A673 (cell line): Measurements from ENCODE around the gene MYO5A. TPM values are rescaled to one million over a fixed set of nuclear protein-coding genes. Genes with fewer than 3 reads are reported as not detected.

Experiments
- BruUV-seq: library from RNA; stranded (reverse); fragments of 400-500 nt; replicated peaks from 2 replicates; lab custom pipeline; 2021; lab: Mats Ljungman, UMichigan
- CTCF ChIA-PET: fragments of 300-600 bp; sonication (Branson Sonifier 250); formaldehyde crosslinking; loops from one replicate; lab custom pipeline; 2022; ENCODE audit warnings: antibody characterized with exemption; lab: Charles Lee
- POLR2A ChIA-PET: fragments of 300-600 bp; sonication (Branson Sonifier 250); formaldehyde crosslinking; loops from one replicate; lab custom pipeline; 2022; ENCODE audit warnings: antibody characterized with exemption; ENCODE audit not compliant: low non-redundant PET; lab: Charles Lee
- DNase-seq: peaks from one replicate; pipeline ENCODE4 v3.0.0-alpha.2; 2015; ENCODE audit warnings: low spot score
- H3K27ac ChIP-seq: fragments of 200-600 bp; sonication (generic); 2 replicates; pipeline ENCODE4 v1.5.1; 2016; ENCODE audit warnings: mixed run types, low read depth, mild to moderate bottlenecking, mixed read lengths, antibody characterized with exemption, low read length; ENCODE audit not compliant: poor library complexity, severe bottlenecking
- H3K27me3 ChIP-seq: fragments of 200-600 bp; sonication (generic); replicated peaks from 2 replicates; pipeline ENCODE4 v1.6.1; 2017; ENCODE audit warnings: mixed run types, low read depth, mild to moderate bottlenecking, mixed read lengths, antibody characterized with exemption, low read length; ENCODE audit not compliant: insufficient read depth, poor library complexity
- H3K36me3 ChIP-seq: fragments of 200-600 bp; sonication (generic); 2 replicates; pipeline ENCODE4 v1.6.1; 2016; ENCODE audit warnings: mixed run types, mild to moderate bottlenecking, mixed read lengths, antibody characterized with exemption, low read length; ENCODE audit not compliant: insufficient read depth, poor library complexity, severe bottlenecking
- H3K4me1 ChIP-seq: fragments of 200-600 bp; sonication (generic); 2 replicates; pipeline ENCODE4 v1.6.1; 2017; ENCODE audit warnings: mixed run types, mild to moderate bottlenecking, mixed read lengths, antibody characterized with exemption, low read length; ENCODE audit not compliant: insufficient read depth, poor library complexity, severe bottlenecking
- H3K4me3 ChIP-seq: fragments of 200-600 bp; sonication (generic); 2 replicates; pipeline ENCODE4 v1.5.1; 2016; ENCODE audit warnings: low read depth, mixed run types, mild to moderate bottlenecking, mixed read lengths, low read length; ENCODE audit not compliant: poor library complexity, severe bottlenecking
- H3K9me3 ChIP-seq: fragments of 200-600 bp; sonication (generic); 2 replicates; pipeline ENCODE4 v1.6.1; 2016; ENCODE audit warnings: mixed run types, low read depth, mild to moderate bottlenecking, mixed read lengths, antibody characterized with exemption, low read length; ENCODE audit not compliant: poor library complexity, severe bottlenecking
- EZH2 ChIP-seq: fragments of 200-600 bp; sonication (generic); IDR thresholded peaks from 2 replicates; pipeline ENCODE4 v1.6.1; 2017; ENCODE audit warnings: borderline replicate concordance, low read depth, mild to moderate bottlenecking, mixed read lengths, antibody characterized with exemption, low read length; ENCODE audit not compliant: poor library complexity, severe bottlenecking
- intact Hi-C: fragments of 100-400 bp; cut with micrococcal nuclease; formaldehyde crosslinking; loops from one replicate; pipeline ENCODE4 v1.10.0; 2022; ENCODE audit not compliant: unreplicated experiment
- total RNA-seq: library from RNA; stranded (reverse); gene quantifications from 2 replicates; pipeline ENCODE4 v1.2.3, GENCODE V29; 2021
- TF ChIP-seq, protein P1 (sequence below): fragments of 300-800, 200-600 bp; sonication (generic); conservative IDR thresholded peaks from 2 replicates; pipeline ENCODE4 v1.5.1; 2017; ENCODE audit warnings: low read depth, mild to moderate bottlenecking, antibody characterized with exemption, low read length, moderate library complexity, mixed read lengths

The MYO5A gene
- total RNA-seq, 1 experiment from 2014 or later, result 16.8 TPM

DNA sequence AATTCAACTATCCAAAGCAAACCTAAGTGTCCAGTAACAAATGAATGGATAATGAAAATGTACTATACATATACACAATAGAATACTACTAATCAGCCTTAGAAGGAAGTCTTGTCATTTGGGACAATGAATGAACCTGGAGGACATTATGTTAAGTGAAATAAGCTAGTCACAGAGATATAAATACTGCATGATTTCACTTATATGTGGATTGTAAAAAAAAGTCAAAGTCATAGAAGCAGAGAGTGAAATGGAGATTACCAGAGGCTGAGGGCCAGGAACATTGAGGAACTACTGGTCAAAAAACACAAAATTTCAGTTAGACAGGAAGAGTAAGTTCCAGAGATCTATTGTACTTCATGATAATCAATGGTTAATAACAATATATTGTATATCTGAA, 33.6 kb downstream of the MYO5A start:
- Histone ChIP-seq H3K27ac (no peak overlapping the region), H3K4me3 (no peak overlapping the region), H3K9me3 (no peaks in the 10 kb centered on the region), H3K36me3 (no peaks in the 10 kb centered on the region), H3K4me1 (peaks cover 6% of the 10 kb centered on the region), H3K27me3 (no peaks in the 10 kb centered on the region)
- ChIA-PET POLR2A (no interaction called here), CTCF (no interaction called here)
- intact Hi-C loops, result no loop called here
- BruUV-seq, result no TSS peak
- TF ChIP-seq, protein P1, sequence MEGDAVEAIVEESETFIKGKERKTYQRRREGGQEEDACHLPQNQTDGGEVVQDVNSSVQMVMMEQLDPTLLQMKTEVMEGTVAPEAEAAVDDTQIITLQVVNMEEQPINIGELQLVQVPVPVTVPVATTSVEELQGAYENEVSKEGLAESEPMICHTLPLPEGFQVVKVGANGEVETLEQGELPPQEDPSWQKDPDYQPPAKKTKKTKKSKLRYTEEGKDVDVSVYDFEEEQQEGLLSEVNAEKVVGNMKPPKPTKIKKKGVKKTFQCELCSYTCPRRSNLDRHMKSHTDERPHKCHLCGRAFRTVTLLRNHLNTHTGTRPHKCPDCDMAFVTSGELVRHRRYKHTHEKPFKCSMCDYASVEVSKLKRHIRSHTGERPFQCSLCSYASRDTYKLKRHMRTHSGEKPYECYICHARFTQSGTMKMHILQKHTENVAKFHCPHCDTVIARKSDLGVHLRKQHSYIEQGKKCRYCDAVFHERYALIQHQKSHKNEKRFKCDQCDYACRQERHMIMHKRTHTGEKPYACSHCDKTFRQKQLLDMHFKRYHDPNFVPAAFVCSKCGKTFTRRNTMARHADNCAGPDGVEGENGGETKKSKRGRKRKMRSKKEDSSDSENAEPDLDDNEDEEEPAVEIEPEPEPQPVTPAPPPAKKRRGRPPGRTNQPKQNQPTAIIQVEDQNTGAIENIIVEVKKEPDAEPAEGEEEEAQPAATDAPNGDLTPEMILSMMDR, result no peak
- TF ChIP-seq EZH2, result no peak
- DNase-seq, result no peak

DNA sequence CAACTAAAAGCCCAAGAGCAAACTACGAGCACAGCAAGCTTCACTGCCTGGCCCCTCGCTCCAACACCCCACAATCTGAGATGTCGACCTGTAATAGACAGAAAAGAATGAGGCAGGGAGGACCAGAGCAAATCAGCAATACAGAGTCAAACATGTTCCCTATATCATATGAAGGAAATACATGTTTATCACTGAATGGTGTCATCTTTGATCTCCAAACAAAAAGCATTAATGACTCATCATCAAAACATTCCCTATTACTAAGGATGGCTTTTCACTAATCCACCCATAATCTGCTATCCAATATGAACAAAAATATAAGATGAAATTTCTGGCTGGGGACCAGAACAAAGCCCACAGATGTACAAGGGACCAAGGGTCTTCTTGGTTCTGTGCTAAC, 34.7 kb downstream of the MYO5A start:
- Histone ChIP-seq H3K27me3 (no peaks in the 10 kb centered on the region), H3K4me1 (peaks cover 6% of the 10 kb centered on the region), H3K36me3 (no peaks in the 10 kb centered on the region), H3K4me3 (no peak overlapping the region), H3K27ac (no peak overlapping the region), H3K9me3 (no peaks in the 10 kb centered on the region)
- TF ChIP-seq EZH2, result no peak
- TF ChIP-seq, protein P1, result no peak
- intact Hi-C loops, result no loop called here
- ChIA-PET POLR2A (no interaction called here), CTCF (no interaction called here)
- peak; percentile 13 for DNase-seq
- BruUV-seq, result no TSS peak

DNA sequence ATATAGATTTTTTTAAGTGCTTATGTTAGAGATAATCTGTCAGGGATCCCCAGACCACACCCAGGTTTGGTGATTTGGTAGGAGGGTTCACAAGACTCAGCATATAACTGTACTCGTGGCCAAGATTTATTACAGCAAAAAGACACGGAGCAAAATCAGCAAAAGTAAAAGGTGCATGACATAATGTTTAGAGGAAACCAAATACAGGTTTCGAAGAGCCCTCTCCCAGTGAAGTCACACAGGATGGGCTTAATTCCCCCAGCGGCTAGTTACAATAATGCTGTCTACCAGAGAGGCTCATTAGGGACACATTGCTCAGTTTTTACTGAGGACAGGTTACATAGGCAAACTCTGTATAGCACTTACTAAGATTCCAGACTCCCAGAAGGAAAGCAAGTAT, 36.5 kb downstream of the MYO5A start:
- no peak for TF ChIP-seq EZH2
- TF ChIP-seq, protein P1, result no peak
- ChIA-PET CTCF (no interaction called here), POLR2A (no interaction called here)
- Histone ChIP-seq H3K4me3 (no peak overlapping the region), H3K27ac (no peak overlapping the region), H3K27me3 (no peaks in the 10 kb centered on the region), H3K36me3 (no peaks in the 10 kb centered on the region), H3K4me1 (peaks cover 6% of the 10 kb centered on the region), H3K9me3 (no peaks in the 10 kb centered on the region)
- intact Hi-C loops, result no loop called here
- DNase-seq, result no peak
- BruUV-seq, result no TSS peak
